HepG2 (cell line): ENCODE data around the gene SGCE. TPM values are rescaled to one million over a fixed set of nuclear protein-coding genes. Genes with fewer than 3 reads are reported as not detected.

Experiments
- DR1 ChIP-seq: sonication (generic); formaldehyde crosslinking; IDR thresholded peaks from 2 replicates; pipeline ENCODE4 v1.8.0; 2021; ENCODE audit warnings: mild to moderate bottlenecking, missing genetic modification reagents, inconsistent platforms
- DRAP1 ChIP-seq: IDR thresholded peaks from 2 replicates; pipeline ENCODE4 v1.6.1; 2016; ENCODE audit warnings: missing genetic modification reagents, missing compliant biosample characterization
- ETV6 ChIP-seq: sonication (generic); formaldehyde crosslinking; conservative IDR thresholded peaks from 2 replicates; pipeline ENCODE4 v1.4.0; 2020; ENCODE audit warnings: missing genetic modification reagents
- GATAD2A ChIP-seq: IDR thresholded peaks from 2 replicates; pipeline ENCODE4 v1.6.1; 2016
- HDAC2 ChIP-seq: sonication (generic); formaldehyde crosslinking; IDR thresholded peaks from 2 replicates; pipeline ENCODE4 v1.4.0; 2020; ENCODE audit warnings: missing genetic modification reagents
- MXI1 ChIP-seq: IDR thresholded peaks from 3 replicates; pipeline ENCODE4 v1.6.1; 2012; ENCODE audit warnings: low read depth, low read length, inconsistent platforms, borderline replicate concordance
- POLR2G ChIP-seq: fragments of 200-400 bp; formaldehyde crosslinking; IDR thresholded peaks from 2 replicates; pipeline ENCODE4 v1.6.1; 2018; ENCODE audit warnings: mild to moderate bottlenecking, low read depth, low read length, moderate library complexity
- RBM39 ChIP-seq: fragments of 200-400 bp; formaldehyde crosslinking; IDR thresholded peaks from one replicate; pipeline ENCODE4 v1.6.1; 2018; ENCODE audit warnings: antibody characterized with exemption, mild to moderate bottlenecking, low read depth, low read length; ENCODE audit not compliant: poor library complexity, severe bottlenecking
- RXRA ChIP-seq: sonication (generic); formaldehyde crosslinking; IDR thresholded peaks from 2 replicates; pipeline ENCODE4 v1.5.1; 2020; ENCODE audit warnings: missing genetic modification reagents
- TAF1 ChIP-seq: sonication (generic); formaldehyde crosslinking; IDR thresholded peaks from 2 replicates; pipeline ENCODE4 v1.4.0; 2020; ENCODE audit warnings: missing genetic modification reagents
- ZBTB38 ChIP-seq: sonication (generic); formaldehyde crosslinking; IDR thresholded peaks from 2 replicates; pipeline ENCODE4 v1.5.1; 2020; ENCODE audit warnings: mild to moderate bottlenecking, missing genetic modification reagents
- ZFX ChIP-seq: sonication (generic); formaldehyde crosslinking; IDR thresholded peaks from 2 replicates; pipeline ENCODE4 v1.4.0; 2020; ENCODE audit warnings: mild to moderate bottlenecking, low read depth, missing genetic modification reagents, moderate library complexity
- ZNF136 ChIP-seq: sonication (generic); formaldehyde crosslinking; IDR thresholded peaks from 2 replicates; pipeline ENCODE4 v1.8.1; 2022; ENCODE audit warnings: low read depth, mild to moderate bottlenecking, moderate library complexity, missing genetic modification reagents
- ZNF446 ChIP-seq: sonication (generic); formaldehyde crosslinking; IDR thresholded peaks from 2 replicates; pipeline ENCODE4 v1.5.0; 2020; ENCODE audit warnings: mild to moderate bottlenecking, missing genetic modification reagents
- ZNF543 ChIP-seq: sonication (generic); formaldehyde crosslinking; IDR thresholded peaks from 2 replicates; pipeline ENCODE4 v1.4.0; 2020; ENCODE audit warnings: mild to moderate bottlenecking, missing genetic modification reagents
- polyA plus RNA-seq, 8 experiments: library from polyadenylated mRNA; depleted of rRNA in 3 of 8; stranded (reverse) in 7 of 8; unstranded in 1 of 8; fragments of >200 nt; fragmentation: Illumina TruSeq in 4 of 8; extraction: Trizol in 4 of 8; gene quantifications; 2 replicates each; pipeline versions ENCODE4 v1.2.1 to v1.2.3, GENCODE V29; 2011 to 2016; ENCODE audit warnings: low read depth in 4 of 8, missing spikeins in 1 of 8, mixed read lengths in 1 of 8; ENCODE audit not compliant: insufficient read depth in 1 of 8
- total RNA-seq, 5 experiments: library from RNA; depleted of rRNA; stranded (reverse); fragments of >200 nt; fragmentation: Illumina TruSeq; extraction: Trizol; gene quantifications; 2 replicates each; pipeline ENCODE4 v1.2.3, GENCODE V29; 2016; ENCODE audit warnings: low read depth in 1 of 5
- TF ChIP-seq, protein P1 (sequence below): sonication (generic); formaldehyde crosslinking; IDR thresholded peaks from 2 replicates; pipeline ENCODE4 v1.4.0; 2020; ENCODE audit warnings: missing genetic modification reagents
- TF ChIP-seq, protein P2 (sequence below): sonication (generic); formaldehyde crosslinking; IDR thresholded peaks from 2 replicates; pipeline ENCODE4 v1.8.1; 2022; ENCODE audit warnings: low read depth, mild to moderate bottlenecking, missing genetic modification reagents
- TF ChIP-seq, protein P3 (sequence below): sonication (generic); formaldehyde crosslinking; IDR thresholded peaks from 2 replicates; pipeline ENCODE4 v1.4.0; 2020; ENCODE audit warnings: missing genetic modification reagents
- TF ChIP-seq, protein P4 (sequence below): IDR thresholded peaks from 2 replicates; pipeline ENCODE4 v1.6.1; 2016
- TF ChIP-seq, protein P5 (sequence below): sonication (generic); formaldehyde crosslinking; IDR thresholded peaks from 2 replicates; pipeline ENCODE4 v1.5.1; 2020; ENCODE audit warnings: missing genetic modification reagents, mild to moderate bottlenecking, borderline replicate concordance

SGCE gene
- total and polyA plus RNA-seq, 2 of the 13 experiments (the other 11 are each of a cell fraction or from before 2014, with no cell fraction given): 52.3 to 71.1 TPM

DNA sequence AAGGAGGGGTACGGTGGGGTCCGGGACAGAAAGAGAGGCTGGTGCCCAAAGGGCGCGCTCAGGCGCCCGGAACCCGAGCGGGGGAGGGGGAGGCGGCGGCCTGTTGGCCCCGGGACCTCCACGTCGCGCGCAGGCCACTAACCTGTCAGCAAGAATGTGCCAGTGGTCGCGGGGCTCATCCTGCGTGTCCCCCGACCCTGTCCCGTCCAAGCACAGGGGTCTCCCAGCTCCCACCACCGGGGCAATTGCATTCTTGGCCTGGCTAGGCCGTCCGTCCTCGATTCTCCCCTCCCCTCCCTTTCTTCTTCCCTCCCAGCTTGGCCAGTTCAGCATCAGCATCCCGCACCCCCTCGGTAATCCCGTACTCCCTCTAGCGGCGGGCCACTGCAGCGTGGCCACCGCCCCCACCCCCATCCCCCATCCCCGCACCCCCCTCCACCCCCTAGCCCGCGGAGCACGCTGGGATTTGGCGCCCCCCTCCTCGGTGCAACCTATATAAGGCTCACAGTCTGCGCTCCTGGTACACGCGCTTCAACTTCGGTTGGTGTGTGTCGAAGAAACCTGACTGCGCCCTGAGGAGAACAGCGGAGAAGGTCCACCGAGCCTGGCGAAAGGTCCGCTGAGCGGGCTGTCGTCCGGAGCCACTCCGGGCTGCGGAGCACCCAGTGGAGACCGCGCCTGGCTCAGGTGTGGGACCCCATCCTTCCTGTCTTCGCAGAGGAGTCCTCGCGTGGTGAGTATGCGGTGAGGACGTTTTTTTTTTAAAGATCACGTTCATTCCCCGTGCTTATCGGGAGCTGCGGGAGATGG, at the start of gene SGCE (continued):
- peak; percentile 88; the same call in 1 of the 2 replicates for TF ChIP-seq TAF1 (CRISPR knock-in tag)
- TF ChIP-seq ZFX: peak; percentile 90
- peak; percentile 93 for TF ChIP-seq POLR2G
- TF ChIP-seq ZBTB38: peak; percentile 41; the same call in 1 of the 2 replicates
- TF ChIP-seq, protein P1, sequence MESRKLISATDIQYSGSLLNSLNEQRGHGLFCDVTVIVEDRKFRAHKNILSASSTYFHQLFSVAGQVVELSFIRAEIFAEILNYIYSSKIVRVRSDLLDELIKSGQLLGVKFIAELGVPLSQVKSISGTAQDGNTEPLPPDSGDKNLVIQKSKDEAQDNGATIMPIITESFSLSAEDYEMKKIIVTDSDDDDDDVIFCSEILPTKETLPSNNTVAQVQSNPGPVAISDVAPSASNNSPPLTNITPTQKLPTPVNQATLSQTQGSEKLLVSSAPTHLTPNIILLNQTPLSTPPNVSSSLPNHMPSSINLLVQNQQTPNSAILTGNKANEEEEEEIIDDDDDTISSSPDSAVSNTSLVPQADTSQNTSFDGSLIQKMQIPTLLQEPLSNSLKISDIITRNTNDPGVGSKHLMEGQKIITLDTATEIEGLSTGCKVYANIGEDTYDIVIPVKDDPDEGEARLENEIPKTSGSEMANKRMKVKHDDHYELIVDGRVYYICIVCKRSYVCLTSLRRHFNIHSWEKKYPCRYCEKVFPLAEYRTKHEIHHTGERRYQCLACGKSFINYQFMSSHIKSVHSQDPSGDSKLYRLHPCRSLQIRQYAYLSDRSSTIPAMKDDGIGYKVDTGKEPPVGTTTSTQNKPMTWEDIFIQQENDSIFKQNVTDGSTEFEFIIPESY: peak; percentile 18; the same call in 1 of the 2 replicates
- TF ChIP-seq, protein P2, sequence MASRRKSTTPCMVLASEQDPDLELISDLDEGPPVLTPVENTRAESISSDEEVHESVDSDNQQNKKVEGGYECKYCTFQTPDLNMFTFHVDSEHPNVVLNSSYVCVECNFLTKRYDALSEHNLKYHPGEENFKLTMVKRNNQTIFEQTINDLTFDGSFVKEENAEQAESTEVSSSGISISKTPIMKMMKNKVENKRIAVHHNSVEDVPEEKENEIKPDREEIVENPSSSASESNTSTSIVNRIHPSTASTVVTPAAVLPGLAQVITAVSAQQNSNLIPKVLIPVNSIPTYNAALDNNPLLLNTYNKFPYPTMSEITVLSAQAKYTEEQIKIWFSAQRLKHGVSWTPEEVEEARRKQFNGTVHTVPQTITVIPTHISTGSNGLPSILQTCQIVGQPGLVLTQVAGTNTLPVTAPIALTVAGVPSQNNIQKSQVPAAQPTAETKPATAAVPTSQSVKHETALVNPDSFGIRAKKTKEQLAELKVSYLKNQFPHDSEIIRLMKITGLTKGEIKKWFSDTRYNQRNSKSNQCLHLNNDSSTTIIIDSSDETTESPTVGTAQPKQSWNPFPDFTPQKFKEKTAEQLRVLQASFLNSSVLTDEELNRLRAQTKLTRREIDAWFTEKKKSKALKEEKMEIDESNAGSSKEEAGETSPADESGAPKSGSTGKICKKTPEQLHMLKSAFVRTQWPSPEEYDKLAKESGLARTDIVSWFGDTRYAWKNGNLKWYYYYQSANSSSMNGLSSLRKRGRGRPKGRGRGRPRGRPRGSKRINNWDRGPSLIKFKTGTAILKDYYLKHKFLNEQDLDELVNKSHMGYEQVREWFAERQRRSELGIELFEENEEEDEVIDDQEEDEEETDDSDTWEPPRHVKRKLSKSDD (CRISPR knock-in tag): 0 out of 2 replicates have a peak, but pooled peaks have one; percentile 10
- TF ChIP-seq MXI1: 0 out of 3 replicates have a peak, but pooled peaks have one; percentile 45
- TF ChIP-seq RBM39: peak; percentile 62
- TF ChIP-seq ETV6 (CRISPR knock-in tag): 0 out of 2 replicates have a peak, but pooled peaks have one; percentile 26
- peak; percentile 69 for TF ChIP-seq ZNF446 (CRISPR knock-in tag)
- TF ChIP-seq ZNF543 (CRISPR knock-in tag): 0 out of 2 replicates have a peak, but pooled peaks have one; percentile 54
- TF ChIP-seq HDAC2 (CRISPR knock-in tag): peak; percentile 51
- TF ChIP-seq, protein P3, sequence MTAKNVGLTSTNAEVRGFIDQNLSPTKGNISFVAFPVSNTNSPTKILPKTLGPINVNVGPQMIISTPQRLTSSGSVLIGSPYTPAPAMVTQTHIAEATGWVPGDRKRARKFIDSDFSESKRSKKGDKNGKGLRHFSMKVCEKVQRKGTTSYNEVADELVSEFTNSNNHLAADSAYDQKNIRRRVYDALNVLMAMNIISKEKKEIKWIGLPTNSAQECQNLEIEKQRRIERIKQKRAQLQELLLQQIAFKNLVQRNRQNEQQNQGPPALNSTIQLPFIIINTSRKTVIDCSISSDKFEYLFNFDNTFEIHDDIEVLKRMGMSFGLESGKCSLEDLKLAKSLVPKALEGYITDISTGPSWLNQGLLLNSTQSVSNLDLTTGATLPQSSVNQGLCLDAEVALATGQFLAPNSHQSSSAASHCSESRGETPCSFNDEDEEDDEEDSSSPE (CRISPR knock-in tag): peak; percentile 29; the same call in 1 of the 2 replicates
- TF ChIP-seq ZNF136: 0 out of 2 replicates have a peak, but pooled peaks have one; percentile 28
- no peak for TF ChIP-seq GATAD2A (CRISPR knock-in tag)
- no peak for TF ChIP-seq RXRA (CRISPR knock-in tag)
- peak; percentile 44; the same call in 1 of the 2 replicates for TF ChIP-seq DR1 (CRISPR knock-in tag)
- TF ChIP-seq, protein P4, sequence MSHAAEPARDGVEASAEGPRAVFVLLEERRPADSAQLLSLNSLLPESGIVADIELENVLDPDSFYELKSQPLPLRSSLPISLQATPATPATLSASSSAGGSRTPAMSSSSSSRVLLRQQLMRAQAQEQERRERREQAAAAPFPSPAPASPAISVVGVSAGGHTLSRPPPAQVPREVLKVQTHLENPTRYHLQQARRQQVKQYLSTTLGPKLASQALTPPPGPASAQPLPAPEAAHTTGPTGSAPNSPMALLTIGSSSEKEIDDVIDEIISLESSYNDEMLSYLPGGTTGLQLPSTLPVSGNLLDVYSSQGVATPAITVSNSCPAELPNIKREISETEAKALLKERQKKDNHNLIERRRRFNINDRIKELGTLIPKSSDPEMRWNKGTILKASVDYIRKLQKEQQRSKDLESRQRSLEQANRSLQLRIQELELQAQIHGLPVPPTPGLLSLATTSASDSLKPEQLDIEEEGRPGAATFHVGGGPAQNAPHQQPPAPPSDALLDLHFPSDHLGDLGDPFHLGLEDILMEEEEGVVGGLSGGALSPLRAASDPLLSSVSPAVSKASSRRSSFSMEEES (CRISPR knock-in tag): peak; percentile 39; the same call in 1 of the 2 replicates
- peak; percentile 94 for TF ChIP-seq DRAP1 (CRISPR knock-in tag)
- TF ChIP-seq, protein P5, sequence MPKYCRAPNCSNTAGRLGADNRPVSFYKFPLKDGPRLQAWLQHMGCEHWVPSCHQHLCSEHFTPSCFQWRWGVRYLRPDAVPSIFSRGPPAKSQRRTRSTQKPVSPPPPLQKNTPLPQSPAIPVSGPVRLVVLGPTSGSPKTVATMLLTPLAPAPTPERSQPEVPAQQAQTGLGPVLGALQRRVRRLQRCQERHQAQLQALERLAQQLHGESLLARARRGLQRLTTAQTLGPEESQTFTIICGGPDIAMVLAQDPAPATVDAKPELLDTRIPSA (CRISPR knock-in tag): 0 out of 2 replicates have a peak, but pooled peaks have one; percentile 82
